Peyer's patch (tissue), 4 donors: ENCODE data around the gene APOOL. TPM values are rescaled to one million over a fixed set of nuclear protein-coding genes. Genes with fewer than 3 reads are reported as not detected.
"Not testable (repeated sequence)": the region's sequence is repeated elsewhere in the genome, so short reads cannot be mapped to it uniquely, and the experiment has no call there.

Source experiments
- DNase-seq, 3 donors: peaks; one replicate each; pipeline ENCODE4 v3.0.0-alpha.2; 2017 to 2019
- H3K27ac ChIP-seq, 4 donors: fragments of 200-600 bp; sonication (generic); one replicate each; pipeline ENCODE4 v1.5.1; 2016 to 2019
- H3K27me3 ChIP-seq, 2 donors: fragments of 200-600 bp; sonication (generic); one replicate each; pipeline ENCODE4 v1.5.1; 2019
- H3K36me3 ChIP-seq, 3 donors: fragments of 200-600 bp; sonication (generic); one replicate each; pipeline ENCODE4 v1.5.1; 2016 to 2019
- H3K4me1 ChIP-seq, 4 donors: fragments of 200-600 bp; sonication (generic); one replicate each; pipeline ENCODE4 v1.5.1; 2016 to 2019
- H3K4me3 ChIP-seq, 4 donors: fragments of 200-600 bp; sonication (generic); 1 replicate in 3 of 4; 2 replicates in 1 of 4; pipeline ENCODE4 v1.5.1; 2016 to 2019; ENCODE audit warnings: mild to moderate bottlenecking in 1 of 4
- H3K9me3 ChIP-seq, 4 donors: fragments of 200-600 bp; sonication (generic); one replicate each; pipeline ENCODE4 v1.5.1; 2016 to 2019; ENCODE audit warnings: mild to moderate bottlenecking in 1 of 4
- POLR2A ChIP-seq, 2 donors: fragments of 450-650 bp; IDR thresholded peaks; one replicate each; pipeline ENCODE4 v1.5.1; 2017; ENCODE audit warnings: antibody characterized with exemption in 2 of 2, mild to moderate bottlenecking in 2 of 2, moderate library complexity in 2 of 2
- total RNA-seq, 4 donors: library from RNA; depleted of rRNA; stranded (reverse); fragments of >200 nt; gene quantifications; one replicate each; pipeline ENCODE4 v1.1.0, GENCODE V29; 2016
- TF ChIP-seq, protein P1 (sequence below), 6 experiments: fragments of 450-650 bp in 4 of 6; fragments of 200-600 bp in 2 of 6; sonication (generic) in 1 of 6; IDR thresholded peaks; one replicate each; pipeline ENCODE4 v1.5.1; 2017 to 2019; ENCODE audit warnings: antibody characterized with exemption in 6 of 6, mild to moderate bottlenecking in 3 of 6, moderate library complexity in 1 of 6

The APOOL gene
- total RNA-seq, 4 donors from 2014 or later, result 8.7 to 9.6 (median 9.0) TPM

DNA sequence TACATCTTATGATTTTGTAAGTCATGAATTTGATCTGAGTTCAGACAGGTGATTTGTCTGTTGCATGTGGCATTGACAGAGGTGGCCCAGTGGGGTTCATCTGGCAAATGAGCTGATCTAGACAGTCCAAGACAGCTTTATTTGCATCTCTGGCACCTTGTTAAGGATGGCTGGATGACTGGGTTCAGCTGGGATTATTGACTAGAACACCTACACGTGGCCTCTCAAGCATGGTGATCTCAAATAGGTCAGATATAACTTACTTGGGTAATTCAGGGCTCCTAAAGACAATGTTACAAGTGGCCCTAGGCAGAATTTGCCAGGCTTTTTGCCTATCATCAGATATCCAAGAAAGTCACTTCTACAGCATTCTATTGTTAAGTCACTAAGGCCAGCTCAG is 48.0 kb downstream of the APOOL start:
- H3K36me3 ChIP-seq, result no peaks in the 10 kb centered on the region
- no peak overlapping the region for H3K27ac ChIP-seq
- no peak for DNase-seq
- H3K4me1 ChIP-seq, result no peaks in the 10 kb centered on the region
- no peak overlapping the region for H3K4me3 ChIP-seq
- H3K9me3 ChIP-seq, result no peaks in the 10 kb centered on the region
- TF ChIP-seq, protein P1, sequence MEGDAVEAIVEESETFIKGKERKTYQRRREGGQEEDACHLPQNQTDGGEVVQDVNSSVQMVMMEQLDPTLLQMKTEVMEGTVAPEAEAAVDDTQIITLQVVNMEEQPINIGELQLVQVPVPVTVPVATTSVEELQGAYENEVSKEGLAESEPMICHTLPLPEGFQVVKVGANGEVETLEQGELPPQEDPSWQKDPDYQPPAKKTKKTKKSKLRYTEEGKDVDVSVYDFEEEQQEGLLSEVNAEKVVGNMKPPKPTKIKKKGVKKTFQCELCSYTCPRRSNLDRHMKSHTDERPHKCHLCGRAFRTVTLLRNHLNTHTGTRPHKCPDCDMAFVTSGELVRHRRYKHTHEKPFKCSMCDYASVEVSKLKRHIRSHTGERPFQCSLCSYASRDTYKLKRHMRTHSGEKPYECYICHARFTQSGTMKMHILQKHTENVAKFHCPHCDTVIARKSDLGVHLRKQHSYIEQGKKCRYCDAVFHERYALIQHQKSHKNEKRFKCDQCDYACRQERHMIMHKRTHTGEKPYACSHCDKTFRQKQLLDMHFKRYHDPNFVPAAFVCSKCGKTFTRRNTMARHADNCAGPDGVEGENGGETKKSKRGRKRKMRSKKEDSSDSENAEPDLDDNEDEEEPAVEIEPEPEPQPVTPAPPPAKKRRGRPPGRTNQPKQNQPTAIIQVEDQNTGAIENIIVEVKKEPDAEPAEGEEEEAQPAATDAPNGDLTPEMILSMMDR (IDR thresholded peaks at IDR 0.05), result no peak
- TF ChIP-seq POLR2A (IDR thresholded peaks at IDR 0.05), result no peak
- H3K27me3 ChIP-seq, result no peaks in the 10 kb centered on the region

DNA sequence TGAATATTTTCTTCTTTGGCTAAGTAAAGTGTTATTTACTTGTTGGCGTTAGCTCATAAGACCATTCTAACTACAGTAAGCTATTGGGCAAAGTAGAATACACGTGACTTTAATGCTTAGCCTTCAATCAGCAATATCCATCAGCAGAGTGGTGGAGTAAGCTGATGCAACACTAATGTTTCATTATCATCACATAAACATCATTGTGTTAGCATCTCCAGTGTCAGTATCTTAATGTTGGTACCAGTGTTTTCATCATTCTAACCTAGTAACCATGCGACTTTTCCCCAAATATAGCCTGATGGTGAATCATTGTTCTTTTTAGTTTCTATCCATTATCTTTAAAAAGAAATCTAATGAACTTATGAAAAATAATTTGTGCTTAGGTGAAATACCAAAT is 48.5 kb downstream of the APOOL start:
- TF ChIP-seq, protein P1 (IDR thresholded peaks at IDR 0.05), result no peak
- no peak for TF ChIP-seq POLR2A (IDR thresholded peaks at IDR 0.05)
- Histone ChIP-seq H3K9me3 (no peaks in the 10 kb centered on the region), H3K27ac (no peak overlapping the region), H3K27me3 (no peaks in the 10 kb centered on the region), H3K36me3 (no peaks in the 10 kb centered on the region), H3K4me1 (no peaks in the 10 kb centered on the region), H3K4me3 (no peak overlapping the region)
- no peak for DNase-seq

DNA sequence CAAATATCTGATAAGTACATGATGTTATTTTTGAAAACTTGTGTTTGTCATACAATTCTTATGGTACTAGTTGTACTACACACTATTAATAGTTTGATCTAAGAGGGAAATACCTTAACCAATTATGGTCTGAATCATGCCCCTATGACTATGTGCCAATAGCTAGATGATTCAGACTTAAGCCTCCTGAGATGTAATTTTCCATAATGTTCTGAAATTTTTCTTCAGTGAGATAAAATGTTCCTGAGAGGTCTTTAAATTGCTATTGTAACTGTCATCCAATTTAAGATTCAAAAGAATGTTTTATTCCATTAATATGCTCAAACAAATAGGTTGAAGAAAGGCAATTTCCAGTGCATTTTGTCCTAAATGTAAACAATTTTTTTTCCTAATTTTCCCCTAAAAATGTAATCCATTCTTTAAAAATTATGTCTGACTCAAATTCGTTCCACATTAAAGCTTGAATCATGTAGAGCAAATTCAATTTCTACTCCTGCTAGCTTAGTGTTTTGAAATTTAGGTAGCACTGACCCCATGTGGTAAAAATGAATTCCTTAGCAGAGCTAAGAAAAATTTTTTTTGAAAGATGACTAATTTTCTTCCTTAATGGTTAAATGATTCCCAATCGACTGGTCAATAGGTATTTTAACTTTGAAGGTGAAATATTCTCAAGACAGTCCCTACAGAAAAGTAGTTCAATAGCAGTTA is 49.1 kb downstream of the APOOL start:
- Histone ChIP-seq H3K27ac (no peak overlapping the region), H3K9me3 (no peaks in the 10 kb centered on the region), H3K27me3 (no peaks in the 10 kb centered on the region), H3K4me3 (no peak overlapping the region), H3K4me1 (no peaks in the 10 kb centered on the region), H3K36me3 (no peaks in the 10 kb centered on the region)
- no peak for TF ChIP-seq POLR2A (IDR thresholded peaks at IDR 0.05)
- TF ChIP-seq, protein P1 (IDR thresholded peaks at IDR 0.05), result peak in 2 of 6 experiments; percentile 6 to 33
- no peak for DNase-seq

DNA sequence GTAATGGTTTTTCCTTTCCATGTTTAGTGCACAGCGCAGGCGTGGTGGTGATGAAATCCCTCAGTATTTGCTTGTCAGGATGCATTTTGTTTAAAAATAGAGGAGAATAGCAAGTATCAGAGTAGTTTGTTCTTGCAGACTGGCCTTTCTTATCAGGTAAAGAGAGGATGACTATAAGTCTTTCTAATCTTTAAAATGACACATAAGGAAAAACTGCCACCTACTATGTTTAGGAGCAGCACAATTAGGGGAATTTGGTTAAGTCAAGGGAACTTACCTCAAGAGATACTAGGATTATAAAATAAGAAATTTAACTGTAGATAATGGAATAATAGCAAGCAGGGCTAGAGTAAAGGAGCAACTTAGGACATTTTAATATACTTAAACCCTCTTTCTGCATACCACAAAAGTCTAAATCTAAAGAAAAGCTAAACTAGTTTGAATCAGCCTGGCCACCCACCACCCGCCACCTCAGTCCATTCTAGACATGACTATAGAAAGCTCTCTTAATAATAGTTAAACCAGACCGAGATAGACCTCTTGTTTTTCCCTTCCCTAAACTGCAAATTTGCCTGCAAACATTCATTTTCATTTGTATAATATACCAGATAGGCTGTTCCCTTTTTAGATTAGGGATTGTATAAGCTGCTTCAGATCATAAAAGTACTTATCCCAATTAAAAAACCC is 62.0 kb downstream of the APOOL start:
- no peaks in the 10 kb centered on the region for H3K9me3 ChIP-seq
- H3K27ac ChIP-seq, result no peak overlapping the region
- H3K27me3 ChIP-seq, result no peaks in the 10 kb centered on the region
- TF ChIP-seq, protein P1 (IDR thresholded peaks at IDR 0.05), result no peak
- no peak for TF ChIP-seq POLR2A (IDR thresholded peaks at IDR 0.05)
- DNase-seq, result no peak
- H3K4me3 ChIP-seq, result no peak overlapping the region
- H3K36me3 ChIP-seq, result peaks cover 0 to 7% (median 0%) of the 10 kb centered on the region in 3 donors
- H3K4me1 ChIP-seq, result no peaks in the 10 kb centered on the region

DNA sequence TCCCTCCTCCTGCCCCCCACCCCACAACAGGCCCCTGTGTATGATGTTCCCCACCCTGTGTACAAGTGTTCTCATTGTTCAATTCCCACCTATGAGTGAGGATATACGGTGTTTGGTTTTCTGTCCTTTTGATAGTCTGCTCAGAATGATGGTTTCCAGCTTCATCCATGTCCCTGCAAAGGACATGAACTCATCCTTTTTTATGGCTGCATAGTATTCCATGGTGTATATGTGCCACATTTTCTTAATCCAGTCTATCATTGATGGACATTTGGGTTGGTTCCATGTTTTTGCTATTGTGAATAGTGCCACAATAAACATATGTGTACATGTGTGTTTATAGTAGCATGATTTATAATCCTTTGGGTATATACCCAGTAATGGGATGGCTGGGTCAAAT is 73.6 kb downstream of the APOOL start:
- not testable (repeated sequence) for H3K4me3 ChIP-seq

DNA sequence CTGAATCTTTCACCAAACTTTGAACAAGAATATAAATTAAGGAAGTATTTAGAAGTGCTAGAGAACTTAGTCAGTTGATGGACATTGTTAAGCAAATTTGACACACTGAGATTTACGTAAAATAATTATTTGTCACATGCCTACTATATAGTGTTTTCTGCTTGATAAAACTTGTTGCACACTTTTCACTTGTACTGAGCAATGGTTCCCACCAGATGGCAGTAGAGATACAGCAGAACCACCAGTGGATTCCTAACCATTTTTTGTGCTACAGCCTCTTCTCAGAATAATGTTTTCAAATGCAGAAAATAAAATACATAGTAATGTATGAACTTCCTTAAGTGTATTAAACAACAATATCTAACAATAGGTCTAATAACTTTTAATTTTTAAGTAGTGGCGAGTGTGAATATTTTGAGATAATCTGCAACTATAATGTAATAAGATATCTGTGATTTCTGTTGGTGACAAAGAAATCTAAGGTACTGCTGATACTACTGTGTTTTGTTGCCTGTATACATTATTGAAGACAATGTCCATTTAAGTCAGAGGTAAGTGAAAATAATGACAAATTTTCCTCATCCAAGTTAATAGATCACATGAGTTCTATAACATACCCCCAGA is 81.2 kb downstream of the APOOL start:
- peak in 1 of 3 donors; percentile 78 for DNase-seq
- Histone ChIP-seq H3K4me1 (no peaks in the 10 kb centered on the region), H3K9me3 (no peaks in the 10 kb centered on the region), H3K36me3 (peaks cover 0 to 3% (median 0%) of the 10 kb centered on the region in 3 donors), H3K27ac (no peak overlapping the region), H3K4me3 (no peak overlapping the region), H3K27me3 (no peaks in the 10 kb centered on the region)
- TF ChIP-seq, protein P1 (IDR thresholded peaks at IDR 0.05), result peak in 5 of 6 experiments; percentile 12 to 70 (median 50)
- no peak for TF ChIP-seq POLR2A (IDR thresholded peaks at IDR 0.05)

More for the DNA sequence above, 73.6 kb downstream of the APOOL start:
- H3K27ac ChIP-seq, H3K36me3 ChIP-seq, H3K9me3 ChIP-seq, DNase-seq, H3K4me1 ChIP-seq, H3K27me3 ChIP-seq: not testable (repeated sequence)
